Fibroblast of villous mesenchyme (primary cell): Measurements from ENCODE around the gene MAP4K4. TPM values are rescaled to one million over a fixed set of nuclear protein-coding genes. Genes with fewer than 3 reads are reported as not detected.
A peak's percentile ranks its signal among the peaks of the same experiment; 100 is the strongest.

Experiments
- DNase-seq: peaks from one replicate; pipeline ENCODE4 v3.0.0-alpha.2; 2010; ENCODE audit warnings: low read depth
- H3K4me3 ChIP-seq: 2 replicates; pipeline ENCODE4 v1.5.1; 2011; ENCODE audit warnings: low read depth, mild to moderate bottlenecking, low read length
- CTCF ChIP-seq: IDR thresholded peaks from 2 replicates; pipeline ENCODE4 v1.5.1; 2012; ENCODE audit warnings: low read depth, mild to moderate bottlenecking, low read length; ENCODE audit not compliant: insufficient read depth
- total RNA-seq: library from RNA; depleted of rRNA; stranded (reverse); fragments of >200 nt; gene quantifications from 2 replicates; pipeline ENCODE4 v1.2.3, GENCODE V29; 2012

MAP4K4 gene
- total RNA-seq, 1 donor = 95.0 TPM

GRCh38 chr2:101777337-101777736 lies 79.8 kb downstream of the MAP4K4 start:
- H3K4me3 ChIP-seq = no peak overlapping the region
- no peak for TF ChIP-seq CTCF
- DNase-seq = no peak

DNA sequence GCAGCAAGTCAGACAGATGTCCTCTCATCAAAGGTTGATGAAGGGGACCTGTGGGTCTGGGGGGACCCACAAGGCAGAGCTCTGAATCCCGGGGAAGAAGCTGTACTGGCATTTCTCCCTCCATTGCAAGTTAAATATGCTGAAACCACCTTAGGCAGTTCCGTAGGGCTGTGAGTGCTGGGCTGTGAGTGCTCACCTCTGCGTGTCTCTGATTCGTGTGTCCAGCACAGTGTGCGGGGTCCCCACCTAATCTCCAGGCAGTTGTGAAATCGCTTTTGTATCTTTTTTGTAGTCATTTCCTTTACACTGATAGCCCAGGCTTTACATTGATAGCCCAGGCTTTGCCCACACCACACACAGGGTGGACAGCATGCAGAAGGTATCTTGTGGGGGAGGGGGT lies 80.6 kb downstream of the MAP4K4 start:
- TF ChIP-seq CTCF = no peak
- H3K4me3 ChIP-seq = no peak overlapping the region
- DNase-seq = no peak

DNA sequence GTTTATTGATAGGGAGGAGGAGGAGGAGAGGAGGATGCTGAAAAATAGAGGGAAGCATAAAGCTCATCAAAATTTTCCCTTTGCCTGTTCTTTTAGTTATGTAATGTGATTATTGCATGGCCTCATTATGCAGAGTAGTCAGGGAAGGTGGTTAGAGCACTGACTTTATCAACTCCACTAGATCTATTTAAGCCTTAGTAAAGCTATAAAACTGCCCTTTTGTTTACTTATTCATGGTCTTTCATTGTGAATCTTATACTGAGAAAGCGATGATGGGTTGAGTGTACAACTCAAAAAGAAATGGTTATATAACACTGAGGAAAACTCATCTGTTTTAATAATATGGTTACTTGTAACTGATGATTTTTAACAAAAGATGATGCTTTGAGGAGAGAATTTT lies 81.7 kb downstream of the MAP4K4 start:
- DNase-seq = peak; percentile 44
- no peak overlapping the region for H3K4me3 ChIP-seq
- TF ChIP-seq CTCF = no peak

DNA sequence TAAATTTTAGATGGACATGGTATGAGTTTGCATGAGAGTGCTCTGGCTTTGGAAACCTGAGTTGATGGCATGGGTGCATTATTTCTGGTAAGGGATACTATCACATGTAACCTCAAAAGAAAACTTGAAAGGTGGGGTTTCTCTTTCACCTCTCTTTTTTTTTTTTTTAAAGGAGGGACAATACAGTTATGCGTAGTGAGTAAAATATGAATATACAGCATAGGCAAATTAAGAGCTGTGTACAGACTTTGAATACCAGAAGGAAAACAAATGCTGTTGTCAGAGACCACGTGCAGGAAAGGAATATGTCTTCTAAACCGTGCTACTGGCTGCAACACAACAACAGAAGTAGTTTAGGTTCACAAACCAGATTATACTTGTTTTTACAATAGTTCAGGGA lies 82.1 kb downstream of the MAP4K4 start:
- H3K4me3 ChIP-seq = no peak overlapping the region
- no peak for TF ChIP-seq CTCF
- no peak for DNase-seq

DNA sequence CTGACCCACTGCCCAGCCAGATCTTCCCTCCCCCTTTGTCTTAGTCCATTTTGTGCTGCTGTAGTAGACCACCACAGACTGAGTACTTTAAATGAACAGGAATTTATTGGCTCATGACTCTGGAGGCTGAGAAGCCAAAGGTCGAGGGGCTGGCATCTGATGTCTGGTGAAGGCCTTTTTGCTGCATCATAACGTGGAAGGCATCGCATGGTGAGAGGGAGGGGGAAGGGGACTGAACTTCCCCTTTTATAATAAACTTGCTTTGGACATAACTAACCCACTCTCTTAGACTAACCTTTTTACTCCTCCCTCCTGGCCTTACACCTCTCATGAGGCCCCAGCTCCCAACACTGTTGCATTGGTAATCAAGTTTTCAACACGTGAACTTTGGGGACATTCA lies 83.8 kb downstream of the MAP4K4 start:
- TF ChIP-seq CTCF = no peak
- no peak overlapping the region for H3K4me3 ChIP-seq
- DNase-seq = no peak

GRCh38 chr2:101781791-101782426 lies 84.4 kb downstream of the MAP4K4 start:
- DNase-seq = no peak
- no peak for TF ChIP-seq CTCF
- H3K4me3 ChIP-seq = no peak overlapping the region

GRCh38 chr2:101782427-101782792 lies 84.9 kb downstream of the MAP4K4 start:
- no peak for TF ChIP-seq CTCF
- no peak overlapping the region for H3K4me3 ChIP-seq
- DNase-seq = no peak
